ENCODE measurements around the gene OLFML2B.

The OLFML2B gene

GRCh38 chr1:162069334-162070093 lies 45.8 kb upstream of the OLFML2B start, which contains the start of gene NOS1AP (continued):
- TF ChIP-seq ZFP3 (tag by site-specific recombination; IDR thresholded peaks at IDR 0.05; ENCODE audit: low read depth) (no peak), HIC1 (tag by site-specific recombination; IDR thresholded peaks at IDR 0.05) (0 out of 2 replicates have a peak, but pooled peaks have one; percentile 15), ZNF785 (tag by site-specific recombination; IDR thresholded peaks at IDR 0.05) (no peak), ZNF239 (tag by site-specific recombination; IDR thresholded peaks at IDR 0.05) (no peak), GFI1B (tag by site-specific recombination; IDR thresholded peaks at IDR 0.05) (no peak), OVOL3 (tag by site-specific recombination; IDR thresholded peaks at IDR 0.05) (no peak), ZNF544 (tag by site-specific recombination; IDR thresholded peaks at IDR 0.05) (no peak), ZNF174 (tag by site-specific recombination; IDR thresholded peaks at IDR 0.05) (no peak), ZNF658 (tag by site-specific recombination; IDR thresholded peaks at IDR 0.05) (no peak), ZNF521 (tag by site-specific recombination; IDR thresholded peaks at IDR 0.05) (no peak), ZBTB21 (tag by site-specific recombination; IDR thresholded peaks at IDR 0.05) (no peak), ZNF670 (tag by site-specific recombination; IDR thresholded peaks at IDR 0.05; ENCODE audit: low read depth) (no peak), ZNF624 (tag by site-specific recombination; IDR thresholded peaks at IDR 0.05) (no peak), ZNF16 (tag by site-specific recombination; IDR thresholded peaks at IDR 0.05; ENCODE audit: low read depth) (no peak), ZNF596 (tag by site-specific recombination; IDR thresholded peaks at IDR 0.05) (0 out of 2 replicates have a peak, but pooled peaks have one; percentile 4), ZNF660 (tag by site-specific recombination; IDR thresholded peaks at IDR 0.05) (peak; percentile 80; the same call in 1 of the 2 replicates), FEZF1 (tag by site-specific recombination; IDR thresholded peaks at IDR 0.05) (no peak), ZNF266 (tag by site-specific recombination; IDR thresholded peaks at IDR 0.05; ENCODE audit: low read depth) (no peak), ZNF654 (tag by site-specific recombination; IDR thresholded peaks at IDR 0.05; ENCODE audit: low read depth) (no peak), PBX3 (CRISPR knock-in tag; IDR thresholded peaks at IDR 0.05) (no peak), ZNF292 (tag by site-specific recombination; IDR thresholded peaks at IDR 0.05; ENCODE audit: borderline replicate concordance, low read depth) (no peak), ZNF518A (tag by site-specific recombination; conservative IDR thresholded peaks at IDR 0.05; ENCODE audit: low read depth) (no peak), GLIS1 (tag by site-specific recombination; IDR thresholded peaks at IDR 0.05) (peak; percentile 27; the same call in 1 of the 2 replicates), ZNF555 (tag by site-specific recombination; conservative IDR thresholded peaks at IDR 0.05) (no peak), ZNF132 (tag by site-specific recombination; IDR thresholded peaks at IDR 0.05; ENCODE audit: borderline replicate concordance) (no peak), ZSCAN18 (tag by site-specific recombination; IDR thresholded peaks at IDR 0.05) (no peak), ZNF585B (tag by site-specific recombination; IDR thresholded peaks at IDR 0.05) (no peak), ZNF354C (tag by site-specific recombination; IDR thresholded peaks at IDR 0.05; ENCODE audit: borderline replicate concordance, low read depth) (no peak), PRDM6 (tag by site-specific recombination; IDR thresholded peaks at IDR 0.05) (no peak)

Measured in HEK293 (cell line).